Measurements from ENCODE around the gene BMF. TPM values are rescaled to one million over a fixed set of nuclear protein-coding genes. Genes with fewer than 3 reads are reported as not detected.
A peak's percentile ranks its signal among the peaks of the same experiment; 100 is the strongest.

BMF gene
- total and polyA plus RNA-seq, 7 donors, result 4.8 to 18.1 (median 15.3) TPM

- intact Hi-C loops (cut with DNase I), result no loop called here
- H3K27ac ChIP-seq, result no peak overlapping the region
- TF ChIP-seq POLR2A (IDR thresholded peaks at IDR 0.05), result no peak
- TF ChIP-seq EP300 (IDR thresholded peaks at IDR 0.05), result no peak
- TF ChIP-seq POLR2AphosphoS5 (IDR thresholded peaks at IDR 0.05), result no peak
- TF ChIP-seq CTCF (IDR thresholded peaks at IDR 0.05), result no peak
- H3K27me3 ChIP-seq, result no peaks in the 10 kb centered on the region
- H3K4me1 ChIP-seq, result peaks cover 0 to 29% (median 21%) of the 10 kb centered on the region in 4 donors
- no peaks in the 10 kb centered on the region for H3K36me3 ChIP-seq
- 91 to 94% methylated on average over 9 of the region's 9 CpGs for WGBS, 2 donors
- DNase-seq, result no peak
- no peak overlapping the region for H3K4me3 ChIP-seq
- no peaks in the 10 kb centered on the region for H3K9me3 ChIP-seq
These were observed 2.3 kb upstream of the BMF start for GRCh38 chr15:40110866-40111550.

- no peaks in the 10 kb centered on the region for H3K9me3 ChIP-seq
- H3K4me1 ChIP-seq, result peaks cover 0 to 57% (median 49%) of the 10 kb centered on the region in 4 donors
- H3K27me3 ChIP-seq, result no peaks in the 10 kb centered on the region
- WGBS, 2 donors, result 1 to 2% methylated on average over 47 of the region's 47 CpGs
- H3K36me3 ChIP-seq, result peaks cover 0 to 4% (median 0%) of the 10 kb centered on the region in 4 donors
- DNase-seq, result peak; percentile 95
- TF ChIP-seq POLR2AphosphoS5 (IDR thresholded peaks at IDR 0.05) (peak; percentile 14 to 74 (median 60)), CTCF (IDR thresholded peaks at IDR 0.05) (no peak), POLR2A (IDR thresholded peaks at IDR 0.05) (no peak)
- H3K4me3 ChIP-seq, result peak overlapping the region; percentile 73 to 97 (median 90)
- H3K27ac ChIP-seq, result peak overlapping the region; percentile 85 to 98 (median 95)
- intact Hi-C loops (cut with DNase I), result loop anchor here (2.0 to 10.0 kb wide), 4 partner anchors 41 to 423 kb away; partner anchors contain the start of gene GPR176
These were observed 421 bp downstream of the BMF start for GRCh38 chr15:40108061-40108854.

- Histone ChIP-seq H3K27me3 (no peaks in the 10 kb centered on the region), H3K27ac (peak overlapping the region; percentile 80 to 98 (median 95)), H3K4me1 (peaks cover 0 to 74% (median 67%) of the 10 kb centered on the region in 4 donors), H3K4me3 (no peak overlapping the region), H3K9me3 (no peaks in the 10 kb centered on the region), H3K36me3 (peaks cover 0 to 4% (median 0%) of the 10 kb centered on the region in 4 donors)
- 16 to 42% methylated on average over 8 of the region's 8 CpGs for WGBS, 2 donors
- TF ChIP-seq EP300 (IDR thresholded peaks at IDR 0.05) (no peak), CTCF (IDR thresholded peaks at IDR 0.05) (no peak), POLR2AphosphoS5 (IDR thresholded peaks at IDR 0.05) (peak in 3 of 4 donors; percentile 25 to 70 (median 45)), POLR2A (IDR thresholded peaks at IDR 0.05) (no peak)
- intact Hi-C loops (cut with DNase I), result loop anchor here (5.0 to 10.0 kb wide), 3 partner anchors 39 to 422 kb away; partner anchors contain the start of gene GPR176
- peak; percentile 88 for DNase-seq
These were observed 2.2 kb downstream of the BMF start for GRCh38 chr15:40106203-40107161.

GRCh38 chr15:40105517-40106202 lies 3.0 kb downstream of the BMF start:
- TF ChIP-seq EP300 (IDR thresholded peaks at IDR 0.05) (no peak), POLR2A (IDR thresholded peaks at IDR 0.05) (no peak), CTCF (IDR thresholded peaks at IDR 0.05) (no peak), POLR2AphosphoS5 (IDR thresholded peaks at IDR 0.05) (no peak)
- H3K9me3 ChIP-seq, result no peaks in the 10 kb centered on the region
- H3K27ac ChIP-seq, result peak overlapping the region; percentile 80 to 98 (median 95)
- H3K4me3 ChIP-seq, result no peak overlapping the region
- 64 to 74% methylated on average over 9 of the region's 9 CpGs for WGBS, 2 donors
- DNase-seq, result no peak
- intact Hi-C loops (cut with DNase I), result loop anchor here (5.0 to 10.0 kb wide), 3 partner anchors 38 to 421 kb away; partner anchors contain the start of gene GPR176
- peaks cover 0 to 83% (median 75%) of the 10 kb centered on the region in 4 donors for H3K4me1 ChIP-seq
- H3K36me3 ChIP-seq, result peaks cover 0 to 4% (median 0%) of the 10 kb centered on the region in 4 donors
- H3K27me3 ChIP-seq, result no peaks in the 10 kb centered on the region

Data from sigmoid colon (tissue), 7 donors.